CD14-positive monocyte (primary cell): ENCODE results near the gene SLC29A1. TPM values are rescaled to one million over a fixed set of nuclear protein-coding genes. Genes with fewer than 3 reads are reported as not detected.

Experiments
- DNase-seq, 3 donors: peaks; one replicate each; pipeline ENCODE4 v3.0.0-alpha.2; 2011 to 2022
- H2AFZ ChIP-seq: 2 replicates; pipeline ENCODE4 v1.6.0; 2012; ENCODE audit warnings: mild to moderate bottlenecking, low read depth, low read length, inconsistent platforms; ENCODE audit not compliant: insufficient read depth, poor library complexity, severe bottlenecking
- H3K27ac ChIP-seq, 2 donors: 1 replicate in 1 of 2; 2 replicates in 1 of 2; pipeline ENCODE4 v1.5.1; 2012 to 2013; ENCODE audit warnings: low read length in 2 of 2, control low read depth in 1 of 2, inconsistent platforms in 1 of 2, low read depth in 1 of 2, mild to moderate bottlenecking in 1 of 2
- H3K27me3 ChIP-seq, 2 donors: one replicate each; pipeline versions ENCODE4 v1.6.0 to v1.6.1; 2011 to 2013; ENCODE audit warnings: low read length in 2 of 2; ENCODE audit not compliant: control insufficient read depth in 2 of 2, insufficient read depth in 2 of 2
- H3K36me3 ChIP-seq, 2 donors: replicated peaks in 1 of 2; 1 replicate in 1 of 2; 2 replicates in 1 of 2; pipeline versions ENCODE4 v1.5.1 to v1.6.1; 2012 to 2013; ENCODE audit warnings: low read length in 2 of 2, control low read depth in 1 of 2, inconsistent platforms in 1 of 2, mild to moderate bottlenecking in 1 of 2; ENCODE audit not compliant: insufficient read depth in 2 of 2, control insufficient read depth in 1 of 2
- H3K4me1 ChIP-seq, 2 donors: 1 replicate in 1 of 2; 2 replicates in 1 of 2; pipeline versions ENCODE4 v1.5.1 to v1.6.1; 2012 to 2013; ENCODE audit warnings: low read length in 2 of 2, control low read depth in 1 of 2, inconsistent platforms in 1 of 2, mild to moderate bottlenecking in 1 of 2, moderate library complexity in 1 of 2; ENCODE audit not compliant: insufficient read depth in 2 of 2, control insufficient read depth in 1 of 2
- H3K4me2 ChIP-seq: replicated peaks from 2 replicates; pipeline ENCODE3; 2012; ENCODE audit warnings: low read length, moderate library complexity, mild to moderate bottlenecking; ENCODE audit not compliant: poor library complexity, severe bottlenecking; ENCODE audit errors: extremely low read depth
- H3K4me3 ChIP-seq, 3 experiments: fragments of 200-600 bp in 1 of 3; sonication (generic) in 1 of 3; replicated peaks in 1 of 3; 1 replicate in 2 of 3; 2 replicates in 1 of 3; pipeline ENCODE4 v1.5.1; 2011 to 2013; ENCODE audit warnings: low read length in 3 of 3, mild to moderate bottlenecking in 3 of 3, control low read depth in 2 of 3, low read depth in 2 of 3, inconsistent platforms in 1 of 3, moderate library complexity in 1 of 3
- H3K79me2 ChIP-seq: 2 replicates; pipeline ENCODE4 v1.6.0; 2012; ENCODE audit warnings: mild to moderate bottlenecking, control low read depth, inconsistent platforms, low read length, moderate library complexity; ENCODE audit not compliant: insufficient read depth
- H3K9ac ChIP-seq: 2 replicates; pipeline ENCODE4 v1.6.0; 2017; ENCODE audit warnings: low read length, mild to moderate bottlenecking; ENCODE audit not compliant: insufficient read depth, poor library complexity, severe bottlenecking
- H3K9me3 ChIP-seq, 2 donors: replicated peaks in 1 of 2; 1 replicate in 1 of 2; 2 replicates in 1 of 2; pipeline versions ENCODE4 v1.5.1 to v1.6.1; 2012 to 2013; ENCODE audit warnings: low read length in 2 of 2, control low read depth in 1 of 2; ENCODE audit not compliant: control insufficient read depth in 1 of 2, insufficient read depth in 1 of 2
- H4K20me1 ChIP-seq: 2 replicates; pipeline ENCODE4 v1.6.0; 2012; ENCODE audit warnings: mild to moderate bottlenecking, low read length, control low read depth, moderate library complexity; ENCODE audit not compliant: insufficient read depth
- H3K27ac Mint-ChIP-seq, 7 donors: one replicate each; pipeline ENCODE4 v1.8.0; 2020; ENCODE audit warnings: mild to moderate bottlenecking in 7 of 7, mixed read lengths in 7 of 7, moderate library complexity in 6 of 7, inconsistent platforms in 2 of 7
- H3K27me3 Mint-ChIP-seq, 3 donors: one replicate each; pipeline ENCODE4 v1.8.0; 2021 to 2022; ENCODE audit warnings: low read depth in 3 of 3, mild to moderate bottlenecking in 3 of 3, mixed read lengths in 3 of 3, moderate library complexity in 3 of 3, inconsistent platforms in 1 of 3
- H3K36me3 Mint-ChIP-seq, 2 donors: one replicate each; pipeline ENCODE4 v1.8.0; 2020; ENCODE audit warnings: mixed read lengths in 2 of 2, inconsistent platforms in 1 of 2, mild to moderate bottlenecking in 1 of 2
- H3K4me1 Mint-ChIP-seq: one replicate; pipeline ENCODE4 v1.8.0; 2020; ENCODE audit warnings: mild to moderate bottlenecking, mixed read lengths
- H3K4me3 Mint-ChIP-seq, 2 donors: one replicate each; pipeline ENCODE4 v1.8.0; 2020; ENCODE audit warnings: mild to moderate bottlenecking in 2 of 2, mixed read lengths in 2 of 2, moderate library complexity in 1 of 2
- H3K9me3 Mint-ChIP-seq, 7 donors: one replicate each; pipeline ENCODE4 v1.8.0; 2020 to 2022; ENCODE audit warnings: mixed read lengths in 7 of 7, mild to moderate bottlenecking in 6 of 7, moderate library complexity in 6 of 7, inconsistent platforms in 2 of 7
- WGBS: methylation state at CpG from one replicate; pipeline ENCODE4 v1.1.5; 2013; ENCODE audit warnings: missing lambda C conversion rate; ENCODE audit not compliant: insufficient coverage; 5-methylcytosine and 5-hydroxymethylcytosine counted together
- intact Hi-C, 2 donors: fragments of 100-400 bp; cut with micrococcal nuclease; formaldehyde crosslinking; loops; one replicate each; pipeline versions ENCODE4 v1.15.0 to v1.15.1; 2023
- polyA plus RNA-seq, 3 donors: library from polyadenylated mRNA; depleted of rRNA in 1 of 3; unstranded in 2 of 3; stranded (reverse) in 1 of 3; fragments of 300-500 nt in 2 of 3; fragments of >200 nt in 1 of 3; fragmentation: Illumina TruSeq in 2 of 3; gene quantifications; 1 replicate in 2 of 3; 2 replicates in 1 of 3; pipeline ENCODE4 v1.2.3, GENCODE V29; 2012 to 2021
- TF ChIP-seq, protein P1 (sequence below): fragments of 200-600 bp; IDR thresholded peaks from one replicate; pipeline ENCODE4 v1.8.0; 2022; ENCODE audit warnings: antibody characterized with exemption, mild to moderate bottlenecking

The SLC29A1 gene
- polyA plus RNA-seq, 3 donors, result 14.3 to 23.2 (median 15.0) TPM

DNA sequence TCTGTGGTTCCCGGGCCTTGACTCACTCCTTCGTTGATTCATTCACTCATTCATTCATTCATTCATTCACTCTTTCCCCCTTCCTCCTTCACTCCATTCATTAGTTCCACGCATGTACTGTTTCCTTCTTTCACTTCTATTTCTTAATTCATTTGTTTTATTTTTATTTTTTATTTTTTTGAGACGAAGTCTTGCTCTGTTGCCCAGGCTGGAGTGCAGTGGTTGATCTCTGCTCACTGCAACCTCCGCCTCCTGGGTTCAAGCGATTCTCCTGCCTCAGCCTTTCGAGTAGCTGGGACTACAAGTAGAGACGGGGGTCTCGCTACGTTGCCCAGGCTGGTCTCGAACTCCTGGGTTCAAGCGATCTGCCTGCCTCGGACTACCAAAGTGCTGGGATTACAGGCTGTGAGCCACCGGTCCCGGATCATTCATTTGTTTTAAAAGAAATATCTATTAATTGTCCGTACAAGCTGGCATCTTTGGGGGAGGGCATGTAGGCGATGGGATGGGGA is 42.4 kb downstream of the SLC29A1 start:
- peaks cover 58% of the 10 kb centered on the region for H3K4me1 Mint-ChIP-seq
- Histone ChIP-seq H3K9ac (no peak overlapping the region), H3K4me3 (peak overlapping the region in 1 of 3 experiments; percentile 99), H3K79me2 (peaks cover 46% of the 10 kb centered on the region), H2AFZ (no peak overlapping the region), H3K4me1 (peaks cover 47 to 58% of the 10 kb centered on the region in 2 donors), H3K27ac (peak overlapping the region; percentile 54 to 55), H3K36me3 (peaks cover 18 to 19% of the 10 kb centered on the region in 2 donors), H4K20me1 (peaks cover 45% of the 10 kb centered on the region), H3K27me3 (peaks cover 16 to 24% of the 10 kb centered on the region in 2 donors), H3K4me2 (peak overlapping the region; percentile 37), H3K9me3 (no peaks in the 10 kb centered on the region)
- TF ChIP-seq, protein P1, sequence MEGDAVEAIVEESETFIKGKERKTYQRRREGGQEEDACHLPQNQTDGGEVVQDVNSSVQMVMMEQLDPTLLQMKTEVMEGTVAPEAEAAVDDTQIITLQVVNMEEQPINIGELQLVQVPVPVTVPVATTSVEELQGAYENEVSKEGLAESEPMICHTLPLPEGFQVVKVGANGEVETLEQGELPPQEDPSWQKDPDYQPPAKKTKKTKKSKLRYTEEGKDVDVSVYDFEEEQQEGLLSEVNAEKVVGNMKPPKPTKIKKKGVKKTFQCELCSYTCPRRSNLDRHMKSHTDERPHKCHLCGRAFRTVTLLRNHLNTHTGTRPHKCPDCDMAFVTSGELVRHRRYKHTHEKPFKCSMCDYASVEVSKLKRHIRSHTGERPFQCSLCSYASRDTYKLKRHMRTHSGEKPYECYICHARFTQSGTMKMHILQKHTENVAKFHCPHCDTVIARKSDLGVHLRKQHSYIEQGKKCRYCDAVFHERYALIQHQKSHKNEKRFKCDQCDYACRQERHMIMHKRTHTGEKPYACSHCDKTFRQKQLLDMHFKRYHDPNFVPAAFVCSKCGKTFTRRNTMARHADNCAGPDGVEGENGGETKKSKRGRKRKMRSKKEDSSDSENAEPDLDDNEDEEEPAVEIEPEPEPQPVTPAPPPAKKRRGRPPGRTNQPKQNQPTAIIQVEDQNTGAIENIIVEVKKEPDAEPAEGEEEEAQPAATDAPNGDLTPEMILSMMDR, result no peak
- H3K4me3 Mint-ChIP-seq, result peak overlapping the region; percentile 3 to 99
- peaks cover 20 to 28% (median 26%) of the 10 kb centered on the region in 3 donors for H3K27me3 Mint-ChIP-seq
- DNase-seq, result no peak
- peak overlapping the region; percentile 82 to 100 (median 88) for H3K27ac Mint-ChIP-seq
- peaks cover 0 to 6% (median 5%) of the 10 kb centered on the region in 7 donors for H3K9me3 Mint-ChIP-seq
- intact Hi-C loops, result loop anchor here (5.0 to 10.0 kb wide), 3 partner anchors 47 to 471 kb away; partner anchors contain the start of genes AARS2 (in 2 of the 2) and CDC5L (in 1 of the 2)
- 70% methylated on average over 11 of the region's 17 CpGs for WGBS
- H3K36me3 Mint-ChIP-seq, result peaks cover 24 to 31% of the 10 kb centered on the region in 2 donors

- no peak overlapping the region for H3K4me3 ChIP-seq
- H3K27ac ChIP-seq, result peak overlapping the region; percentile 54 to 55
- Mint-ChIP-seq H3K4me3 (peak overlapping the region; percentile 3 to 39), H3K4me1 (peaks cover 55% of the 10 kb centered on the region), H3K27ac (peak overlapping the region; percentile 82 to 100 (median 88)), H3K36me3 (peaks cover 20 to 26% of the 10 kb centered on the region in 2 donors), H3K9me3 (peaks cover 0 to 10% (median 5%) of the 10 kb centered on the region in 7 donors), H3K27me3 (peaks cover 24 to 33% (median 30%) of the 10 kb centered on the region in 3 donors)
- H4K20me1 ChIP-seq, result peaks cover 40% of the 10 kb centered on the region
- no peak for DNase-seq
- H3K79me2 ChIP-seq, result peaks cover 40% of the 10 kb centered on the region
- H3K36me3 ChIP-seq, result peaks cover 12 to 13% of the 10 kb centered on the region in 2 donors
- no peak overlapping the region for H3K4me2 ChIP-seq
- H3K9me3 ChIP-seq, result peaks cover 0 to 3% of the 10 kb centered on the region in 2 donors
- peaks cover 20 to 28% of the 10 kb centered on the region in 2 donors for H3K27me3 ChIP-seq
- H2AFZ ChIP-seq, result no peak overlapping the region
- intact Hi-C loops, result loop anchor here (5.0 to 10.0 kb wide), 3 partner anchors 46 to 472 kb away; partner anchors contain the start of genes AARS2 (in 2 of the 2) and CDC5L (in 1 of the 2)
- peaks cover 44 to 52% of the 10 kb centered on the region in 2 donors for H3K4me1 ChIP-seq
- WGBS, result 58% methylated on average over 3 of the region's 3 CpGs
- H3K9ac ChIP-seq, result no peak overlapping the region
- TF ChIP-seq, protein P1, result no peak
These were observed 43.0 kb downstream of the SLC29A1 start for GRCh38 chr6:44266347-44266746.
